Thyroid gland (tissue), 4 donors: Measurements from ENCODE around the gene NRARP.
A peak's percentile ranks its signal among the peaks of the same experiment; 100 is the strongest.

Experiments
- POLR2A ChIP-seq, 2 donors: fragments of 450-650 bp; IDR thresholded peaks; one replicate each; pipeline ENCODE4 v1.6.1; 2017; ENCODE audit warnings: antibody characterized with exemption in 2 of 2, mild to moderate bottlenecking in 2 of 2, moderate library complexity in 1 of 2
- TF ChIP-seq, protein P1 (sequence below), 6 experiments: fragments of 200-600 bp in 3 of 6; fragments of 450-650 bp in 3 of 6; sonication (generic) in 3 of 6; IDR thresholded peaks; one replicate each; pipeline ENCODE4 v1.5.1; 2016 to 2019; ENCODE audit warnings: antibody characterized with exemption in 6 of 6, mild to moderate bottlenecking in 2 of 6, inconsistent platforms in 1 of 6, moderate library complexity in 1 of 6

DNA sequence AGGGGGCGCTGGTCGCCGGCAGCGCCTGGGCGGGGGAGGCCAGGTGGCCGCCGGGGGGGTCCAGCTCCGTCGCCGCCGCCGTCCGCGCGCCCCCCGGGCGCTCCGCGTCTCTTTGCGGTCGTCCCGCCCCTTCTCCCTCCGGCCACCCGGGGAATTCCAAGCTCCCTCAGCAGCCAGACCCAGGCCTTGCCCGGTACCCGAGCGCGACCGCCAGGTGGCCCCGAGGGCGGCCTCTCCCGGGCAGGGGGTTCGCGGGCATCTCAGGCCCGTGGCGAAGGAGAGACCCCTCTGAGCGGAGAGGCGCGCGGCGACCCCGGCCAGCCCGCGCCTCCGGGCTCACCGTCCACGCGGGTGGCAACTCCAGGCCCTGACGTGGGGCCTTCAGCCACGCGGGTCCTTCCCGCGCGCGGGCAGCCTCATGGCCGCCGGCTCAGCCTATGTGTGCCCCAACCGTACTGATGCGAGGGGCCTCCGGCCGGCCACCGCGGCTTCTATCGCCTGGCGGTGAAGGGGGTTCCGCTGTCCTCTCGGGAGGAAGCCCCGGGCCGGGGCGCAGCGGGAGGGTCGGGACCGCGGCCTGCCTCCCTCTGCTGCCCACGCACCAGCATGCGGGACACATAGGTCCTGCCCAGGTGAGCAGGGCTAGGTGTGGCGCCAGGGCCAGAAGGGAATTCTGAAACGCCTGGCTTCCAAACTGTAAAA lies 529 bp upstream of the NRARP start:
- TF ChIP-seq, protein P1, sequence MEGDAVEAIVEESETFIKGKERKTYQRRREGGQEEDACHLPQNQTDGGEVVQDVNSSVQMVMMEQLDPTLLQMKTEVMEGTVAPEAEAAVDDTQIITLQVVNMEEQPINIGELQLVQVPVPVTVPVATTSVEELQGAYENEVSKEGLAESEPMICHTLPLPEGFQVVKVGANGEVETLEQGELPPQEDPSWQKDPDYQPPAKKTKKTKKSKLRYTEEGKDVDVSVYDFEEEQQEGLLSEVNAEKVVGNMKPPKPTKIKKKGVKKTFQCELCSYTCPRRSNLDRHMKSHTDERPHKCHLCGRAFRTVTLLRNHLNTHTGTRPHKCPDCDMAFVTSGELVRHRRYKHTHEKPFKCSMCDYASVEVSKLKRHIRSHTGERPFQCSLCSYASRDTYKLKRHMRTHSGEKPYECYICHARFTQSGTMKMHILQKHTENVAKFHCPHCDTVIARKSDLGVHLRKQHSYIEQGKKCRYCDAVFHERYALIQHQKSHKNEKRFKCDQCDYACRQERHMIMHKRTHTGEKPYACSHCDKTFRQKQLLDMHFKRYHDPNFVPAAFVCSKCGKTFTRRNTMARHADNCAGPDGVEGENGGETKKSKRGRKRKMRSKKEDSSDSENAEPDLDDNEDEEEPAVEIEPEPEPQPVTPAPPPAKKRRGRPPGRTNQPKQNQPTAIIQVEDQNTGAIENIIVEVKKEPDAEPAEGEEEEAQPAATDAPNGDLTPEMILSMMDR (IDR thresholded peaks at IDR 0.05), result peak in 5 of 6 experiments; percentile 11 to 72 (median 49)
- TF ChIP-seq POLR2A (IDR thresholded peaks at IDR 0.05), result no peak
